Mesothelial cell of epicardium (in vitro differentiated cells): ENCODE measurements around the gene ASIC1. TPM values are rescaled to one million over a fixed set of nuclear protein-coding genes. Genes with fewer than 3 reads are reported as not detected.
A peak's percentile ranks its signal among the peaks of the same experiment; 100 is the strongest.

Source experiments
- DNase-seq, 2 experiments: peaks; one replicate each; pipeline ENCODE4 v3.0.0; 2021; ENCODE audit warnings: low spot score in 2 of 2; ENCODE audit not compliant: unreplicated experiment in 2 of 2
- H3K27ac Mint-ChIP-seq: 2 replicates; pipeline ENCODE4 v1.8.0; 2021; ENCODE audit warnings: mixed read lengths
- H3K27me3 Mint-ChIP-seq: 2 replicates; pipeline ENCODE4 v1.8.0; 2021; ENCODE audit warnings: low read depth, mixed read lengths
- H3K36me3 Mint-ChIP-seq: 2 replicates; pipeline ENCODE4 v1.8.0; 2021; ENCODE audit warnings: mixed read lengths
- H3K4me1 Mint-ChIP-seq: 2 replicates; pipeline ENCODE4 v1.8.0; 2021; ENCODE audit warnings: mixed read lengths
- H3K4me3 Mint-ChIP-seq: 2 replicates; pipeline ENCODE4 v1.8.0; 2021; ENCODE audit warnings: mild to moderate bottlenecking, moderate library complexity, mixed read lengths
- H3K9me3 Mint-ChIP-seq: 2 replicates; pipeline ENCODE4 v1.8.0; 2021; ENCODE audit warnings: mixed read lengths
- total RNA-seq: library from RNA; stranded (reverse); gene quantifications from 3 replicates; pipeline ENCODE4 v1.2.1, GENCODE V29; 2021
- TF ChIP-seq, protein P1 (sequence below): fragments of 200-600 bp; sonication (generic); IDR thresholded peaks from one replicate; pipeline ENCODE4 v1.5.0; 2021; ENCODE audit warnings: antibody characterized with exemption; ENCODE audit not compliant: unreplicated experiment

ASIC1 gene
- total RNA-seq, 1 donor from 2014 or later: 6.1 TPM

DNA sequence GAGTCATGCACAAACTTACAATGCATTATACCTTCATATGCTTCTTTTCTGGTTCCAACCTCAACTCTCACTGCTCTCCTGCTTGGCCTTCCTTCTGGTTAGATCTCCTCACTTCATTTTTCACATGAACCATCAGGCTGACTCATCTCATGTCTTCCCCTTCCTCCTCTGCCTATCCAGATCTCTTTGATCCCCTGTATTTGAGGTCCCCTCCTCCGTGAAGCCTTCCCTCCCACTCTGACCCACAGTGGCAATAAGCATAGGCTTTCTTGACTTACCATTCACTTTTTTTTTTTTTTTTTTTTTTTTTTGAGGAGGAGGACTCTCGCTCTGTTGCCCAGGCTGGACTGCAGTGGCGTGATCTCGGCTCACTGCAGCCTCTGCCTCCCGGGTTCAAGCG is 14.7 kb upstream of the ASIC1 start:
- no peaks in the 10 kb centered on the region for H3K27me3 Mint-ChIP-seq
- H3K27ac Mint-ChIP-seq: no peak overlapping the region
- no peak for DNase-seq
- H3K36me3 Mint-ChIP-seq: no peaks in the 10 kb centered on the region
- no peak overlapping the region for H3K4me3 Mint-ChIP-seq
- peaks cover 20% of the 10 kb centered on the region for H3K4me1 Mint-ChIP-seq
- TF ChIP-seq, protein P1, sequence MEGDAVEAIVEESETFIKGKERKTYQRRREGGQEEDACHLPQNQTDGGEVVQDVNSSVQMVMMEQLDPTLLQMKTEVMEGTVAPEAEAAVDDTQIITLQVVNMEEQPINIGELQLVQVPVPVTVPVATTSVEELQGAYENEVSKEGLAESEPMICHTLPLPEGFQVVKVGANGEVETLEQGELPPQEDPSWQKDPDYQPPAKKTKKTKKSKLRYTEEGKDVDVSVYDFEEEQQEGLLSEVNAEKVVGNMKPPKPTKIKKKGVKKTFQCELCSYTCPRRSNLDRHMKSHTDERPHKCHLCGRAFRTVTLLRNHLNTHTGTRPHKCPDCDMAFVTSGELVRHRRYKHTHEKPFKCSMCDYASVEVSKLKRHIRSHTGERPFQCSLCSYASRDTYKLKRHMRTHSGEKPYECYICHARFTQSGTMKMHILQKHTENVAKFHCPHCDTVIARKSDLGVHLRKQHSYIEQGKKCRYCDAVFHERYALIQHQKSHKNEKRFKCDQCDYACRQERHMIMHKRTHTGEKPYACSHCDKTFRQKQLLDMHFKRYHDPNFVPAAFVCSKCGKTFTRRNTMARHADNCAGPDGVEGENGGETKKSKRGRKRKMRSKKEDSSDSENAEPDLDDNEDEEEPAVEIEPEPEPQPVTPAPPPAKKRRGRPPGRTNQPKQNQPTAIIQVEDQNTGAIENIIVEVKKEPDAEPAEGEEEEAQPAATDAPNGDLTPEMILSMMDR: no peak
- H3K9me3 Mint-ChIP-seq: no peaks in the 10 kb centered on the region

DNA sequence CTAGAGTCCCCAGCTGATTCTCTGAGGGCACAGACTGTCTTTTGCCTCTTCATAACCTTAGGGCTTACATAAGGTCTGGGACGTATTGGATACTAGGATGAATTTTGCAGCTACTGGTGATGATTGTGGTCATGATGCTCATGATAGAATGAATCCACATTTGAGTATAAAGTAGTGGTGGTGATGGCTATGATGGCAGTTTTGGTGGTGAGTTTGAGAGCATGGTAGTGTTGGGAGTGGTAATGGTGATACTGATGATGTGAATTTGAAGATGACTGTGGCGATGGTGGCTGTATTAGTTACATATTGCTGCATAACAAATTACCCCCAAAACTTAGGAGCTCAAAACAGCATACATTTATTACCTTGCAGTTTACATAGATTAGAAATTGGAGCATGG is 14.1 kb upstream of the ASIC1 start:
- no peak overlapping the region for H3K4me3 Mint-ChIP-seq
- no peaks in the 10 kb centered on the region for H3K36me3 Mint-ChIP-seq
- H3K4me1 Mint-ChIP-seq: peaks cover 20% of the 10 kb centered on the region
- no peaks in the 10 kb centered on the region for H3K9me3 Mint-ChIP-seq
- TF ChIP-seq, protein P1: no peak
- no peaks in the 10 kb centered on the region for H3K27me3 Mint-ChIP-seq
- no peak for DNase-seq
- no peak overlapping the region for H3K27ac Mint-ChIP-seq

DNA sequence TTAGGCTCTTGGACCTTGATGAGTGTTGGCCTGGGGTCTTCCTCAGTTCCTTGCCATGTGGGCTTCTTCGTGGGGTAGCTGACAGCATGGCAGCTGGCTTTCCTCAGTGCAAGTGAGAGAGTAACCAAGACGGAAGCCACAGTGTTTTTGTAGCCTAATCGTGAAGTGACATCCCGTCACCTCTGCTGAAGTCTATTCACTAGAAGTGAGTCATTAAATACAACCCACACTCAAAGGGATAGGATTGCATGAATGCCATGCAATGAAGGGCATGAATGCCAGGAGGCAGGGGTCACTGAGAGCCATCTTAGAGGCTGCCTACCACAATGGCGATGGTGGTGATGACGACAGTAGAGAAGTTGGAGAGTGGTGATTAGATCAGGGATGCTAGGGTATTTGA is 13.5 kb upstream of the ASIC1 start:
- DNase-seq: no peak
- no peak overlapping the region for H3K4me3 Mint-ChIP-seq
- TF ChIP-seq, protein P1: no peak
- H3K27ac Mint-ChIP-seq: no peak overlapping the region
- H3K4me1 Mint-ChIP-seq: peaks cover 19% of the 10 kb centered on the region
- H3K36me3 Mint-ChIP-seq: no peaks in the 10 kb centered on the region
- H3K9me3 Mint-ChIP-seq: no peaks in the 10 kb centered on the region
- no peaks in the 10 kb centered on the region for H3K27me3 Mint-ChIP-seq

DNA sequence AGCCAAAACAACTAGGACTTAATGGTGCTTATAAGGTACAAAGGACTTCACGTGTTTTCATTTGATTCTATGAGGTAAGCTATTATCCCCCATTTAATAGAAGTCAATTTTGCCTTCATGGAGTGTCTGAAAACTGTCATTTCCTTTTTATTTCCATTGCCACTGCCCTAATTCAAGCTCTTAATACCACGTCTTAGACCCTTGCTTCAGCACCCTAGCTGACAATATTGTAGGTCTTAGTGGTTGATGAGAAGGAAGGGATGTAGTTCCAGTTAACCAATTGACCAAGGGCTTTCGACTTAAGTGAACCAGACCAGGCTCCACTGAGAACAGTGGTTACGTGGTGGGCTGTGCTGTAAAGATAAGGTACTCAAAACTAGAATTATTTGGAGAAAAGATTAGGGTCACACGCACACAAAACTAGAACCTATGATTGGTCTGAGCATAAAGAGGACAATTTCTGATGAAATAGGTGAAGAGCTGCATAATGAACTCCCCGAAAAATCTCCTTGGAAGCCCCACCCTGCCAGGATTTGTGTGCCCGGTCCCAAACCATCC is 9.6 kb upstream of the ASIC1 start:
- Mint-ChIP-seq H3K4me3 (no peak overlapping the region), H3K4me1 (peaks cover 25% of the 10 kb centered on the region), H3K27me3 (peaks cover 14% of the 10 kb centered on the region), H3K9me3 (no peaks in the 10 kb centered on the region), H3K27ac (no peak overlapping the region), H3K36me3 (no peaks in the 10 kb centered on the region)
- DNase-seq: no peak
- TF ChIP-seq, protein P1: no peak

DNA sequence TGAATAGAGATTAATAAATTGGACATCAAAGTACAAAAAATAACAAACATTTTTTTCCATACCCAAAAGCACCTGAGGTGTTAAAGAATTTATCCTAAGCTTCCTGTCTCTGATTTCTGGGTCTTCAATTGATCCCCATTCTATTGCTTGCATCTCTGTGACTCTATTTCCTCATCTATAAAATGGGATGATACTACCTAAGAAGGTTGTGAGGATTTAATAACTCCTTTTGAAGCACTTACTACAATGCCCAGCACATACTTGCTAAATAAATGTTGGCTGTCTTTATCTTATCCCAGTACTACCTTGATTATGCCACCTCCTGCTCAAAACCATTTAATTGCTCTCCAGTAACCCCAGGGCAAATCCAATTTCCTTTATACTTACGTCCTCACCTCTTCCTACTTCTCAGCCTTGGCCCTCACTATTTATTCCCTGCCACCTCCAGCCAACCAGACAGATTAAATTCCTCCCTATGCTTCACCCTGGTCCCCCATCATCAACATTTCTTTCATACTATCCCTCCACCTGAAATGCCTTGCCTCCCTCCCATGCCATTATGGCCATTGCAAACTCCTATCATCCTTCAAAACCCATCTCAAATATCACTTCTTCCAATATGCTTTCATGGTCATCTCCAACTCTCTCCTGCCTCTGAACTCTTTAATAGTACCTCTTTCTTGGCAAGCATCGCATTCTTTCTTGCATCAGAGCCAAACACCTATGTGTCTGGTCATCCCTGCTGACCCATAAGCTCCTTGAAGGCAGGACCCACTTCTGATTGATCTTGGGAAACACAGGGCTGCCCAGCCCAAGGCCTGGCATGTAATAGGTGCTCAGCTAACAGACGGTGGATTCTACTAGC is 7.9 kb upstream of the ASIC1 start:
- no peak for DNase-seq
- Mint-ChIP-seq H3K9me3 (no peaks in the 10 kb centered on the region), H3K36me3 (no peaks in the 10 kb centered on the region), H3K27ac (peak overlapping the region; percentile 58), H3K4me3 (no peak overlapping the region), H3K4me1 (peaks cover 26% of the 10 kb centered on the region), H3K27me3 (peaks cover 22% of the 10 kb centered on the region)
- TF ChIP-seq, protein P1: no peak
